ENCODE measurements around the gene PUS3.

DNA sequence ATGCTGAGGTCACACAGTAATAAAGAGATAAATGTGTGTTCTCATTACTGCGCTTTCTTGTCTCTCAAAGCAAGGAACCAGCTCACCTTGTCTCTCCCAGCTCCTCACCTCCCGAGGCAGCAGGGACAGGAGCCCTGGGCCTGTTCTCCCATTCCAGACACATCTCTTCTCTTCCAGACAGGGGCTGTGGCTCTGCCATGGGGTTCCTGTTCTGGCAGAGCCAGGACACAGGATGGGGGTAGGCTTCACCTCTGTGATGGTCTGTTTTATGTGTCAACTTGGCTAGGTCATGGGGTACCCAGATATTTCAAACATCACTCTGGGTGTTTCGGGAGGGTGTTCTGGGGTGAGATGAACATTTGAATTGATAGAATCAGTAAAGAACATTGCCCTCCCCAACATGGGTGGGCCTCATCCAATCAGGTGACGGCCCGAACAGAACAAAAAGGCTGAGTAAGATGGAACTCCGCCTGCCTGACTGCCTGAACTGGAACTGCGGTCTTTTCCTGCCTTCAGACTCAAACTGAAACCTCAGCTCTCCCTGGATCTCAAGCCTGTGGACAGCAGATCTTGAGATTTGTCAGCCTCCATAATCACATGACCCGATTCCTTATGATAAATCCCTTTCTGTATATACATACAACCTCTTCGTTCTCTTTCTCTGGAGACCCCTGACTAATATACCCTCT lies 40.8 kb upstream of the PUS3 start:
- TF ChIP-seq, protein P1, sequence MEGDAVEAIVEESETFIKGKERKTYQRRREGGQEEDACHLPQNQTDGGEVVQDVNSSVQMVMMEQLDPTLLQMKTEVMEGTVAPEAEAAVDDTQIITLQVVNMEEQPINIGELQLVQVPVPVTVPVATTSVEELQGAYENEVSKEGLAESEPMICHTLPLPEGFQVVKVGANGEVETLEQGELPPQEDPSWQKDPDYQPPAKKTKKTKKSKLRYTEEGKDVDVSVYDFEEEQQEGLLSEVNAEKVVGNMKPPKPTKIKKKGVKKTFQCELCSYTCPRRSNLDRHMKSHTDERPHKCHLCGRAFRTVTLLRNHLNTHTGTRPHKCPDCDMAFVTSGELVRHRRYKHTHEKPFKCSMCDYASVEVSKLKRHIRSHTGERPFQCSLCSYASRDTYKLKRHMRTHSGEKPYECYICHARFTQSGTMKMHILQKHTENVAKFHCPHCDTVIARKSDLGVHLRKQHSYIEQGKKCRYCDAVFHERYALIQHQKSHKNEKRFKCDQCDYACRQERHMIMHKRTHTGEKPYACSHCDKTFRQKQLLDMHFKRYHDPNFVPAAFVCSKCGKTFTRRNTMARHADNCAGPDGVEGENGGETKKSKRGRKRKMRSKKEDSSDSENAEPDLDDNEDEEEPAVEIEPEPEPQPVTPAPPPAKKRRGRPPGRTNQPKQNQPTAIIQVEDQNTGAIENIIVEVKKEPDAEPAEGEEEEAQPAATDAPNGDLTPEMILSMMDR (IDR thresholded peaks at IDR 0.05) = no peak
- TF ChIP-seq POLR2A (IDR thresholded peaks at IDR 0.05) (no peak), EP300 (IDR thresholded peaks at IDR 0.05) (no peak)
